Vagina (tissue), 2 donors: ENCODE results near the gene ZNF474. TPM values are rescaled to one million over a fixed set of nuclear protein-coding genes. Genes with fewer than 3 reads are reported as not detected.

Experiments used
- DNase-seq, 2 donors: peaks; one replicate each; pipeline ENCODE4 v3.0.0-alpha.2; 2017; ENCODE audit errors: extremely low spot score in 2 of 2
- H3K27ac ChIP-seq: fragments of 200-600 bp; sonication (generic); one replicate; pipeline ENCODE4 v1.5.1; 2019
- H3K27me3 ChIP-seq: fragments of 200-600 bp; sonication (generic); one replicate; pipeline ENCODE4 v1.5.1; 2019
- H3K36me3 ChIP-seq, 2 donors: fragments of 200-600 bp; sonication (generic); one replicate each; pipeline ENCODE4 v1.5.1; 2017 to 2019
- H3K4me1 ChIP-seq: fragments of 200-600 bp; sonication (generic); one replicate; pipeline ENCODE4 v1.5.1; 2019
- H3K4me3 ChIP-seq, 2 donors: fragments of 200-600 bp; sonication (generic); 1 replicate in 1 of 2; 2 replicates in 1 of 2; pipeline ENCODE4 v1.5.1; 2016 to 2019
- H3K9me3 ChIP-seq: fragments of 200-600 bp; sonication (generic); one replicate; pipeline ENCODE4 v1.5.1; 2019
- POLR2A ChIP-seq, 2 donors: fragments of 450-650 bp; IDR thresholded peaks; one replicate each; pipeline ENCODE4 v1.6.1; 2017; ENCODE audit warnings: antibody characterized with exemption in 2 of 2, mild to moderate bottlenecking in 2 of 2, moderate library complexity in 2 of 2
- POLR2AphosphoS5 ChIP-seq, 2 donors: sonication (generic); formaldehyde crosslinking; IDR thresholded peaks; one replicate each; pipeline ENCODE4 v1.9.0; 2017; ENCODE audit warnings: antibody characterized with exemption in 2 of 2, mild to moderate bottlenecking in 2 of 2, low read depth in 1 of 2; ENCODE audit not compliant: insufficient read depth in 1 of 2
- intact Hi-C: fragments of 100-400 bp; cut with DNase I; formaldehyde crosslinking; loops from one replicate; pipeline ENCODE4 v1.15.1; 2023
- total RNA-seq: library from RNA; depleted of rRNA; stranded (reverse); fragments of >200 nt; gene quantifications from one replicate; pipeline ENCODE4 v1.2.3, GENCODE V29; 2016
- TF ChIP-seq, protein P1 (sequence below), 3 experiments: fragments of 450-650 bp in 2 of 3; fragments of 200-600 bp in 1 of 3; sonication (generic) in 1 of 3; IDR thresholded peaks; one replicate each; pipeline ENCODE4 v1.5.1; 2017 to 2019; ENCODE audit warnings: antibody characterized with exemption in 3 of 3, mild to moderate bottlenecking in 2 of 3, moderate library complexity in 2 of 3

ZNF474 gene
- total RNA-seq, 1 donor from 2014 or later: 0.49 TPM

DNA sequence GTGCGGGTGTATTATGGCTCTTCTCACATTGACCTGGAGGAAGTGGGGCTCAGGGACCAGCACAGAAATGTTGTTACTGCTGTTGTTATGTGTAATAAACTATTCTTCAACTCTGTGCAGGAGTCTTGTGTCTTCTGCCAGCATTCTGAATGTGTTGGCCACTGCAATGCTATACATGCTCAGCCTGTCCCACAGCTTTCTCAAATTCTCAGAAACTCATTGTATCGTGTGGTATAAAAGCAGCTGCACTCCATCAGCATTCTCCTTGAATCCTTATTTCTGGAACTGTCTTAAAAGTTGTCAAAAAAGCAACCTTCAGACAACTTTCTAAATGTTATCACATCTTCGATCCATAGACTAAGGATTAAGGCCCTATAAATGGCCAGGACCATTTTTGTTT lies 72.0 kb downstream of the ZNF474 start:
- H3K4me3 ChIP-seq: no peak overlapping the region
- no peak for DNase-seq
- no peak overlapping the region for H3K27ac ChIP-seq
- no peaks in the 10 kb centered on the region for H3K36me3 ChIP-seq
- intact Hi-C loops: no loop called here
- no peaks in the 10 kb centered on the region for H3K4me1 ChIP-seq
- no peaks in the 10 kb centered on the region for H3K9me3 ChIP-seq
- TF ChIP-seq, protein P1, sequence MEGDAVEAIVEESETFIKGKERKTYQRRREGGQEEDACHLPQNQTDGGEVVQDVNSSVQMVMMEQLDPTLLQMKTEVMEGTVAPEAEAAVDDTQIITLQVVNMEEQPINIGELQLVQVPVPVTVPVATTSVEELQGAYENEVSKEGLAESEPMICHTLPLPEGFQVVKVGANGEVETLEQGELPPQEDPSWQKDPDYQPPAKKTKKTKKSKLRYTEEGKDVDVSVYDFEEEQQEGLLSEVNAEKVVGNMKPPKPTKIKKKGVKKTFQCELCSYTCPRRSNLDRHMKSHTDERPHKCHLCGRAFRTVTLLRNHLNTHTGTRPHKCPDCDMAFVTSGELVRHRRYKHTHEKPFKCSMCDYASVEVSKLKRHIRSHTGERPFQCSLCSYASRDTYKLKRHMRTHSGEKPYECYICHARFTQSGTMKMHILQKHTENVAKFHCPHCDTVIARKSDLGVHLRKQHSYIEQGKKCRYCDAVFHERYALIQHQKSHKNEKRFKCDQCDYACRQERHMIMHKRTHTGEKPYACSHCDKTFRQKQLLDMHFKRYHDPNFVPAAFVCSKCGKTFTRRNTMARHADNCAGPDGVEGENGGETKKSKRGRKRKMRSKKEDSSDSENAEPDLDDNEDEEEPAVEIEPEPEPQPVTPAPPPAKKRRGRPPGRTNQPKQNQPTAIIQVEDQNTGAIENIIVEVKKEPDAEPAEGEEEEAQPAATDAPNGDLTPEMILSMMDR (IDR thresholded peaks at IDR 0.05): no peak
- no peaks in the 10 kb centered on the region for H3K27me3 ChIP-seq

DNA sequence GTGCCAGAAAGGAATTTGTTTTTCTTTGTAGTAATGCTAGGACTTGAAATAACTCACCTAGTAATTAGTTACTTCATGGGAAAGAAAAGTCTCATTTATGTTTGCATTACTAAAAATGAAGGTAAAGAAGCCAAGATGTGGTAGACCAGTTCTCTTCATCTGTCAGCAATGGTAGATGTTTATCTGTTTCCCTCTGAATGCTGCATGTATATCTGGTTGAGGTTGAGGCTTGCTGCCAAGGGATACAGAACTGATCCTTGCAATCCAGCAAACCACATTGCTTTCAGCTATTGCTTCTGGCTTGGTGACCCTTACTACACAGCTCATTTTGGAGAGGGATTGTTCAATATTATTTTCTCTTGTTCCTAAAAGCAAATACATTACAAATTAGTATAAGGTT lies 73.6 kb downstream of the ZNF474 start:
- H3K27me3 ChIP-seq: no peaks in the 10 kb centered on the region
- no peaks in the 10 kb centered on the region for H3K9me3 ChIP-seq
- no peaks in the 10 kb centered on the region for H3K4me1 ChIP-seq
- no peak overlapping the region for H3K27ac ChIP-seq
- no peak for DNase-seq
- TF ChIP-seq POLR2AphosphoS5 (IDR thresholded peaks at IDR 0.05; ENCODE audit: insufficient read depth in 1 of 2, low read depth in 1 of 2) (no peak), POLR2A (IDR thresholded peaks at IDR 0.05) (no peak)
- TF ChIP-seq, protein P1 (IDR thresholded peaks at IDR 0.05): no peak
- intact Hi-C loops: no loop called here
- no peak overlapping the region for H3K4me3 ChIP-seq
- H3K36me3 ChIP-seq: no peaks in the 10 kb centered on the region

Other genes with a start within 250 kb of the ZNF474 start
- 10.8 TPM for gene SRFBP1, start 167.6 kb upstream of the ZNF474 start, total RNA-seq
- gene LOX, start 51.3 kb upstream of the ZNF474 start, total RNA-seq: 38.8 TPM
- gene SNCAIP, start 182.7 kb downstream of the ZNF474 start, total RNA-seq: 11.3 TPM